Measurements from ENCODE around the gene BBS10.

- TF ChIP-seq CTCF (IDR thresholded peaks at IDR 0.05) (no peak), POLR2A (IDR thresholded peaks at IDR 0.05) (no peak)
Observed at GRCh38 chr12:76360316-76360715, 12.1 kb upstream of the BBS10 start.

All from adrenal gland (tissue), 5 donors.